Keratinocyte (primary cell): Measurements from ENCODE around the gene JOSD2. TPM values are rescaled to one million over a fixed set of nuclear protein-coding genes. Genes with fewer than 3 reads are reported as not detected.

Experiments
- DNase-seq: peaks from one replicate; pipeline ENCODE4 v3.0.0-alpha.2; 2011; ENCODE audit warnings: low read depth, missing footprints, low spot score
- FAIRE-seq: peaks from 2 replicates; lab custom pipeline; 2011; peaks lifted over from hg19 to GRCh38; lab: Jason Lieb, UNC
- H2AFZ ChIP-seq: 2 replicates; pipeline ENCODE4 v1.6.0; 2012; ENCODE audit warnings: low read length, control low read depth, inconsistent platforms; ENCODE audit not compliant: control insufficient read depth
- H3K27ac ChIP-seq: 2 replicates; pipeline ENCODE4 v1.5.1; 2011; ENCODE audit warnings: low read length; ENCODE audit not compliant: control insufficient read depth, insufficient read depth
- H3K27me3 ChIP-seq: 3 replicates; pipeline ENCODE4 v1.6.0; 2011; ENCODE audit warnings: low read length; ENCODE audit not compliant: control insufficient read depth, insufficient read depth; ENCODE audit errors: extremely low read depth
- H3K36me3 ChIP-seq, 2 experiments: 2 replicates in 1 of 2; 3 replicates in 1 of 2; pipeline ENCODE4 v1.5.1; 2011; ENCODE audit warnings: low read length in 2 of 2, mild to moderate bottlenecking in 1 of 2; ENCODE audit not compliant: control insufficient read depth in 2 of 2, insufficient read depth in 2 of 2; ENCODE audit errors: extremely low read depth in 1 of 2
- H3K4me1 ChIP-seq: 3 replicates; pipeline ENCODE4 v1.5.1; 2011; ENCODE audit warnings: low read length; ENCODE audit not compliant: control insufficient read depth, insufficient read depth; ENCODE audit errors: extremely low read depth
- H3K4me2 ChIP-seq: 3 replicates; pipeline ENCODE4 v1.6.0; 2011; ENCODE audit warnings: low read depth, low read length; ENCODE audit not compliant: control insufficient read depth, insufficient read depth; ENCODE audit errors: extremely low read depth
- H3K4me3 ChIP-seq, 3 experiments: fragments of 200-600 bp in 1 of 3; sonication (generic) in 1 of 3; 2 replicates in 2 of 3; 3 replicates in 1 of 3; pipeline ENCODE4 v1.5.1; 2011 to 2016; ENCODE audit warnings: low read length in 3 of 3, mild to moderate bottlenecking in 3 of 3, control low read depth in 2 of 3, inconsistent platforms in 1 of 3, low read depth in 1 of 3, mixed read lengths in 1 of 3, mixed run types in 1 of 3, moderate library complexity in 1 of 3; ENCODE audit not compliant: control insufficient read depth in 2 of 3, insufficient read depth in 2 of 3; ENCODE audit errors: extremely low read depth in 1 of 3
- H3K79me2 ChIP-seq: 2 replicates; pipeline ENCODE4 v1.6.0; 2012; ENCODE audit warnings: low read length; ENCODE audit not compliant: control insufficient read depth, insufficient read depth
- H3K9ac ChIP-seq: 3 replicates; pipeline ENCODE4 v1.6.0; 2011; ENCODE audit warnings: low read length; ENCODE audit not compliant: control insufficient read depth, insufficient read depth; ENCODE audit errors: extremely low read depth
- H3K9me1 ChIP-seq: 3 replicates; pipeline ENCODE4 v1.6.0; 2011; ENCODE audit warnings: low read length; ENCODE audit not compliant: control insufficient read depth, insufficient read depth; ENCODE audit errors: extremely low read depth
- H3K9me3 ChIP-seq: 2 replicates; pipeline ENCODE4 v1.5.1; 2012; ENCODE audit warnings: low read depth, low read length; ENCODE audit not compliant: control insufficient read depth
- H4K20me1 ChIP-seq: 3 replicates; pipeline ENCODE4 v1.6.0; 2011; ENCODE audit warnings: low read length; ENCODE audit not compliant: control insufficient read depth, insufficient read depth; ENCODE audit errors: extremely low read depth
- CTCF ChIP-seq, 3 experiments: IDR thresholded peaks in 1 of 3; conservative IDR thresholded peaks in 1 of 3; optimal IDR thresholded peaks in 1 of 3; 2 replicates in 2 of 3; 3 replicates in 1 of 3; pipeline versions ENCODE3 to v1.5.1; 2011; ENCODE audit warnings: low read length in 3 of 3, mild to moderate bottlenecking in 3 of 3, moderate library complexity in 2 of 3, control low read depth in 1 of 3, inconsistent platforms in 1 of 3; ENCODE audit not compliant: insufficient read depth in 2 of 3; ENCODE audit errors: extremely low read depth in 1 of 3
- EZH2 ChIP-seq: IDR thresholded peaks from one replicate; pipeline ENCODE4 v1.6.1; 2012; ENCODE audit warnings: inconsistent platforms, mild to moderate bottlenecking, low read length, moderate library complexity
- dilution Hi-C: fragments of 300-500 bp; cut with MboI; formaldehyde crosslinking; loops from one replicate; pipeline ENCODE4 v1.7.0; 2020; ENCODE audit warnings: low sequenced_read_pairs; ENCODE audit not compliant: extremely low pct_ligation_motif_present
- polyA minus RNA-seq, 3 experiments: library from RNA; depleted of rRNA, polyadenylated mRNA; stranded (reverse); fragments of >200 nt; gene quantifications; 1 replicate in 1 of 3; 2 replicates in 1 of 3; 3 replicates in 1 of 3; pipeline ENCODE4 v1.2.3, GENCODE V29; 2011
- polyA plus RNA-seq, 5 experiments: library from polyadenylated mRNA; depleted of rRNA in 3 of 5; stranded (reverse) in 3 of 5; stranded (forward) in 1 of 5; unstranded in 1 of 5; fragments of >200 nt; gene quantifications; 1 replicate in 1 of 5; 2 replicates in 3 of 5; 3 replicates in 1 of 5; pipeline versions ENCODE4 v1.2.1 to v1.2.3, GENCODE V29; 2011 to 2012; ENCODE audit warnings: missing spikeins in 2 of 5, low read depth in 1 of 5, low replicate concordance in 1 of 5

The JOSD2 gene
- 18.7 to 48.7 TPM (median 21.0 TPM) in 3 replicates for polyA plus RNA-seq
- polyA plus RNA-seq (2011; ENCODE audit: low read depth): 5.1 TPM
- polyA plus RNA-seq (2011; cell fraction: cytosol; rRNA removed): 10.5 and 42.5 TPM in 2 replicates
- polyA plus RNA-seq (2011; cell fraction: nucleus; rRNA removed): 11.3 and 18.3 TPM in 2 replicates
- 18.1 and 49.9 TPM in 2 replicates for polyA plus RNA-seq (2012; ENCODE audit: low replicate concordance)
- 4.3 to 6.3 TPM (median 4.6 TPM) in 3 replicates for polyA minus RNA-seq
- polyA minus RNA-seq (2011; cell fraction: cytosol; rRNA and poly(A)+ RNA removed): 43.2 TPM
- 3.6 and 4.1 TPM in 2 replicates for polyA minus RNA-seq (2011; cell fraction: nucleus; rRNA and poly(A)+ RNA removed)

GRCh38 chr19:50511069-50511822 is at the start of gene JOSD2:
JOSD2 (minus strand) TSS chr19:50511191; CDS start chr19:50510431, 760 bp downstream.
- Histone ChIP-seq H3K9me1 (no peaks in the 10 kb centered on the region), H3K27me3 (peaks cover 4% of the 10 kb centered on the region), H3K36me3 (no peaks in the 10 kb centered on the region), H4K20me1 (no peaks in the 10 kb centered on the region), H2AFZ (peak within 1 kb of the TSS; percentile 94), H3K4me1 (peaks cover 4% of the 10 kb centered on the region), H3K79me2 (peaks cover 5% of the 10 kb centered on the region), H3K9me3 (no peaks in the 10 kb centered on the region), H3K4me3 (peak within 1 kb of the TSS; percentile 68 to 94 (median 91)), H3K27ac (peak within 1 kb of the TSS; percentile 68), H3K4me2 (peak within 1 kb of the TSS; percentile 91), H3K9ac (peak within 1 kb of the TSS; percentile 81)
- FAIRE-seq (peak; percentile 75), DNase-seq (peak; percentile 95)
- TF ChIP-seq CTCF (optimal IDR thresholded peaks at IDR 0.05 in 1 of 3, IDR thresholded peaks at IDR 0.05 in 1 of 3, conservative IDR thresholded peaks at IDR 0.05 in 1 of 3; ENCODE audit: extremely low read depth in 1 of 3, insufficient read depth in 2 of 3, low read length in 3 of 3): no peak
- no peak for TF ChIP-seq EZH2
- dilution Hi-C loops: no loop called here

GRCh38 chr19:50559636-50560035 is 48.6 kb upstream of the JOSD2 start:
- Histone ChIP-seq H4K20me1 (no peaks in the 10 kb centered on the region), H3K9me3 (no peaks in the 10 kb centered on the region), H3K4me3 (no peak overlapping the region), H2AFZ (no peak overlapping the region), H3K27ac (no peak overlapping the region), H3K9ac (no peak overlapping the region), H3K27me3 (peaks cover 31% of the 10 kb centered on the region), H3K36me3 (no peaks in the 10 kb centered on the region), H3K79me2 (no peaks in the 10 kb centered on the region), H3K4me2 (no peak overlapping the region), H3K9me1 (no peaks in the 10 kb centered on the region), H3K4me1 (no peaks in the 10 kb centered on the region)
- DNase-seq: no peak
- TF ChIP-seq EZH2 (no peak), CTCF (optimal IDR thresholded peaks at IDR 0.05 in 1 of 3, IDR thresholded peaks at IDR 0.05 in 1 of 3, conservative IDR thresholded peaks at IDR 0.05 in 1 of 3; ENCODE audit: extremely low read depth in 1 of 3, insufficient read depth in 2 of 3, low read length in 3 of 3) (no peak)
- no peak for FAIRE-seq
- dilution Hi-C loops: no loop called here
